AG04450 (cell line): Measurements from ENCODE around the gene SMOC1. TPM values are rescaled to one million over a fixed set of nuclear protein-coding genes. Genes with fewer than 3 reads are reported as not detected.
A peak's percentile ranks its signal among the peaks of the same experiment; 100 is the strongest.

Experiments used
- CTCF ChIA-PET: fragments of 300-600, 350-600 bp; formaldehyde crosslinking; extraction: SDS; loops from one replicate; lab custom pipeline; 2022; ENCODE audit warnings: antibody characterized with exemption, inconsistent platforms; lab: Charles Lee
- POLR2A ChIA-PET: fragments of 350-600 bp; formaldehyde crosslinking; extraction: SDS; loops from one replicate; lab custom pipeline; 2021; ENCODE audit warnings: antibody characterized with exemption, inconsistent platforms; lab: Yijun Ruan, JAX
- DNase-seq: peaks from one replicate; pipeline ENCODE4 v3.0.0-alpha.2; 2011; ENCODE audit warnings: low read depth, low spot score
- H3K27ac ChIP-seq: one replicate; pipeline ENCODE4 v1.5.1; 2012; ENCODE audit warnings: low read depth, low read length, control low read depth
- H3K27me3 ChIP-seq: one replicate; pipeline ENCODE4 v1.6.0; 2012; ENCODE audit warnings: low read length; ENCODE audit not compliant: control insufficient read depth, insufficient read depth
- H3K4me3 ChIP-seq: 2 replicates; pipeline ENCODE4 v1.5.1; 2011; ENCODE audit warnings: mild to moderate bottlenecking, low read depth, low read length, control low read depth
- H3K9me3 ChIP-seq: 2 replicates; pipeline ENCODE4 v1.5.1; 2012; ENCODE audit warnings: low read length; ENCODE audit not compliant: control insufficient read depth, insufficient read depth
- polyA plus RNA-seq: library from polyadenylated mRNA; depleted of rRNA; stranded (reverse); fragments of >200 nt; gene quantifications from 2 replicates; pipeline ENCODE4 v1.2.3, GENCODE V29; 2011
- TF ChIP-seq, protein P1 (sequence below): IDR thresholded peaks from 2 replicates; pipeline ENCODE4 v1.5.1; 2011; ENCODE audit warnings: low read depth, low read length, control low read depth, inconsistent platforms

SMOC1 gene
- polyA plus RNA-seq, 1 experiment: 19.2 TPM

DNA sequence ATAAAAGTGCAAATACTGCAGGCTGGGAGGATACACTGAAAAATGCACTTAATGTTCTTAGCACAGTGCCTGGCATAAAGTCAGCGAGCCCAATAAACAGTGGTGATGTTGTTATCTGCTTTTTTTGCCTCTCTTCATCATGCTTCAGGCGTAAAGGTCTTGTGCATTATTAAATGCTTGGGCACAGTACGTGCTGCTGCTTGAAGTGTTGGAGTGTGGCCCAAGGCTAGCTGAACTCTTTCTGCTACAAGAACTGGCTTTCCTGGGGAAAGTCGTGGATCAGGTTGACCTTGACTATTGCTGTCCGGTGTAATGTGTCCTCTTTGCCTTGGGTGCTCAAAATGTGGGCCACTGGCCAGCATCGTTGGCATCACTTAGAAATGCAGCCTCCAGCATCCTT is 43.0 kb downstream of the SMOC1 start:
- ChIA-PET POLR2A (no interaction called here), CTCF (no interaction called here)
- no peaks in the 10 kb centered on the region; the same call in 1 of the 2 replicates for H3K9me3 ChIP-seq
- TF ChIP-seq, protein P1, sequence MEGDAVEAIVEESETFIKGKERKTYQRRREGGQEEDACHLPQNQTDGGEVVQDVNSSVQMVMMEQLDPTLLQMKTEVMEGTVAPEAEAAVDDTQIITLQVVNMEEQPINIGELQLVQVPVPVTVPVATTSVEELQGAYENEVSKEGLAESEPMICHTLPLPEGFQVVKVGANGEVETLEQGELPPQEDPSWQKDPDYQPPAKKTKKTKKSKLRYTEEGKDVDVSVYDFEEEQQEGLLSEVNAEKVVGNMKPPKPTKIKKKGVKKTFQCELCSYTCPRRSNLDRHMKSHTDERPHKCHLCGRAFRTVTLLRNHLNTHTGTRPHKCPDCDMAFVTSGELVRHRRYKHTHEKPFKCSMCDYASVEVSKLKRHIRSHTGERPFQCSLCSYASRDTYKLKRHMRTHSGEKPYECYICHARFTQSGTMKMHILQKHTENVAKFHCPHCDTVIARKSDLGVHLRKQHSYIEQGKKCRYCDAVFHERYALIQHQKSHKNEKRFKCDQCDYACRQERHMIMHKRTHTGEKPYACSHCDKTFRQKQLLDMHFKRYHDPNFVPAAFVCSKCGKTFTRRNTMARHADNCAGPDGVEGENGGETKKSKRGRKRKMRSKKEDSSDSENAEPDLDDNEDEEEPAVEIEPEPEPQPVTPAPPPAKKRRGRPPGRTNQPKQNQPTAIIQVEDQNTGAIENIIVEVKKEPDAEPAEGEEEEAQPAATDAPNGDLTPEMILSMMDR: no peak
- no peak for DNase-seq
- H3K27ac ChIP-seq: no peak overlapping the region
- no peaks in the 10 kb centered on the region for H3K27me3 ChIP-seq
- H3K4me3 ChIP-seq: no peak overlapping the region

DNA sequence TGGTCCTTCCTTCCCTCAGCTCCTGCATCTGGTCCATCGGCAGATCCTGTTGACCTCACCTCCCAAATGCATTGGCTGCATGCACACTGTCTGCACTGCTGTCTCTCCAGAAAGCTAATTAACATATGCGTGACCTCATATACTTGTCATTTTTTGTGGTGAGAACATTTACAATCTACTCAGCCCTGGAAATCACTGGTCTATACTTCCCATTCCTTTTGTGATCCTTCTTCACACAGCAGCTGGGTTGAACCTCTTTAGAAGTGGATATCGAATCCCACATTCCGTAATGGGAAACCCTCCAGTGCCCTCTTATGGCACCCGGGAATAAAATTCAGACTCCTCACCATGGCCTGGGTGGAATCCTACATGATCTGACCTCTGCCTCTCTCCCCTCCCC is 45.0 kb downstream of the SMOC1 start:
- no peaks in the 10 kb centered on the region; the same call in 1 of the 2 replicates for H3K9me3 ChIP-seq
- no peak overlapping the region for H3K27ac ChIP-seq
- H3K27me3 ChIP-seq: peaks cover 3% of the 10 kb centered on the region
- TF ChIP-seq, protein P1: 0 out of 2 replicates have a peak, but pooled peaks have one; percentile 5
- H3K4me3 ChIP-seq: no peak overlapping the region
- ChIA-PET POLR2A (no interaction called here), CTCF (interaction anchor here (0.5 kb wide), 1 partner anchor 91 kb away, joined by 3 read pairs; no protein-coding TSS in a partner anchor)
- no peak for DNase-seq

DNA sequence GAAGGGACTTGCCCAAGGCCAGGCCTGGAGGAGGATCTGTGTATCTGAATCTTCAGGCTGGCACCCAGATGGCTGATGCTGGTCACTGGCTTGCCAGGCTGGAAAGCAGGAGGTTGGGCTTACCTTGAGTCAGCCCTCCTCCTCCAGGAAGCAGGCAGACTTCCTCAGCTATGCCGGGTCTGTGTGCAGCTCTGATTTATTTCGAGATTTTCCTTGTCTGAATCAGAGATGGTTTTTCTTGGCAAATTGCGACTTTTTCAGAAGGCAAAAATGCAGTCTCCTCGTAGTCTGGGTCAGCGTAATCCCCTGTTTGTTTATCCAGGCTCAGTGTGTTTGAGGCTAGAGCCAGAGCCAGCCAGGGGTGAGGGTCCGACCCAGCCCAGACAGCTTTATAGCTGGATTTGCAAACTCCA is 48.9 kb downstream of the SMOC1 start:
- H3K4me3 ChIP-seq: no peak overlapping the region
- H3K9me3 ChIP-seq: no peaks in the 10 kb centered on the region
- TF ChIP-seq, protein P1: no peak
- CTCF ChIA-PET: interaction anchor here (1.3 kb wide), 1 partner anchor 50 kb away, joined by 3 read pairs; no protein-coding TSS in a partner anchor
- POLR2A ChIA-PET: interaction anchor here (1.0 to 1.1 kb wide), 2 partner anchors 38 to 48 kb away, joined by 3 to 7 read pairs; partner anchors contain the start of gene SMOC1
- peak; percentile 58 for DNase-seq
- peaks cover 6% of the 10 kb centered on the region for H3K27me3 ChIP-seq
- peak overlapping the region; percentile 61 for H3K27ac ChIP-seq

DNA sequence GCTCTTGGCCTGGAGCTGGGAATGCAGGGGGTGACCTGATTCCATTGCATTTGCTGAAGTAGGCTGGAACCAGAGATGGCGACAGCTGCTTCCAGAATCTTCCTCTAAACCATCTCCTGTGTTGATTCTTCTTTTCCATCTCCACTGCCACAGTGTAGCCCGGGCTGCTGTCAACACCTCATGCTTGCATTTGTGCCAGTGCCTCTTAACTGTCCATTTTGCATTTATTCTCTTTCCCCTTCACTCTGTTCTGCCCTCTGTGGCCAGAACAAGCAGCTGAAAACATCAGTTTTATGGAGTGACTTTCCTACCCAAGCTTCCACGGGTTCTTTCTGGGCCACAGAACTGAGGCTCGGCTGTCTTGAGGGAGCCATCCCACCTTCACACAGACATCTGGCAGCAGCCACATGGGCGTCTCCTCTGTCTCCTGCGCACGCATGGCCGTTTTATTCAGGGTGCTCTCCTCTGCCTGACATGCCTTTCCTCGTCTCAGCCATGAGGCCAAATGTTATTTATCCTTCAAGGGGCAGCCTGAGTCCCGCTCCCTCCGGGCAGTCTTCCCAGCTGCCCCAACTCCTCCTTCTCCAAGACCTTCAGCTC is 51.7 kb downstream of the SMOC1 start:
- no peak for DNase-seq
- Histone ChIP-seq H3K27ac (no peak overlapping the region), H3K9me3 (no peaks in the 10 kb centered on the region), H3K27me3 (peaks cover 6% of the 10 kb centered on the region), H3K4me3 (no peak overlapping the region)
- TF ChIP-seq, protein P1: no peak
- CTCF ChIA-PET: interaction anchor here (1.4 kb wide), 1 partner anchor 83 kb away, joined by 4 read pairs; no protein-coding TSS in a partner anchor
- POLR2A ChIA-PET: interaction anchor here (0.8 to 1.1 kb wide), 2 partner anchors 49 to 52 kb away, joined by 3 read pairs; partner anchors contain the start of gene SMOC1

DNA sequence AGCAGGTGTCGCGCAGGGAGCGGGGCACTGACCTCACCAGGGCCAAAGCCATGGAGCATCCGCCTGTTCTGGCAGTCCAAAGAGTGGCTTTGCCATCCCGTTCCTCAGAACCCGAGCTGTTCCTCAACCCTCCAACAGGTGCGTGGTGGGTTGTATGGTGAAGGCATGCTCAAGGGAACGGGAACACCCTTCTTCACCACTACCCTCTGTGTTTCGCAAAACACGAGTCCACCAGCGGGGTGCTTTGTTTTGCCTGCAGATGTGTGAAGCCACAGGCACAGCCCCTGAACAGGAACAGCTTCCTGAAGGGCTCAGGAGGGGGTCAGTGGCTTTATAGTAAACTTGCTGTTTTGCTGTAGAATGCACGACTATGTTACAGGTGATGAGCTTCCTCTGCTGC is 52.7 kb downstream of the SMOC1 start:
- TF ChIP-seq, protein P1: no peak
- POLR2A ChIA-PET: interaction anchor here (1.1 kb wide), 1 partner anchor 50 kb away, joined by 3 read pairs; no protein-coding TSS in a partner anchor
- no peak overlapping the region for H3K4me3 ChIP-seq
- no peaks in the 10 kb centered on the region for H3K9me3 ChIP-seq
- no peak for DNase-seq
- H3K27ac ChIP-seq: no peak overlapping the region
- CTCF ChIA-PET: interaction anchor here (1.4 kb wide), 1 partner anchor 82 kb away, joined by 4 read pairs; no protein-coding TSS in a partner anchor
- H3K27me3 ChIP-seq: peaks cover 6% of the 10 kb centered on the region
